Gastrocnemius medialis (tissue), 4 donors: ENCODE data around the gene CCT3.

Source experiments
- CTCF ChIP-seq, 5 experiments: fragments of 450-650 bp in 3 of 5; fragments of 200-600 bp in 2 of 5; sonication (generic) in 2 of 5; IDR thresholded peaks in 4 of 5; conservative IDR thresholded peaks in 1 of 5; 1 replicate in 4 of 5; 2 replicates in 1 of 5; pipeline ENCODE4 v1.5.1; 2016 to 2019; ENCODE audit warnings: antibody characterized with exemption in 5 of 5, mild to moderate bottlenecking in 3 of 5, moderate library complexity in 3 of 5
- POLR2A ChIP-seq, 2 donors: fragments of 450-650 bp; IDR thresholded peaks; one replicate each; pipeline ENCODE4 v1.6.1; 2017; ENCODE audit warnings: antibody characterized with exemption in 2 of 2, mild to moderate bottlenecking in 2 of 2, moderate library complexity in 2 of 2

- TF ChIP-seq CTCF (IDR thresholded peaks at IDR 0.05 in 4 of 5, conservative IDR thresholded peaks at IDR 0.05 in 1 of 5) (no peak), POLR2A (IDR thresholded peaks at IDR 0.05) (no peak)
Measured at GRCh38 chr1:156279837-156280236, 58.3 kb downstream of the CCT3 start.
